ENCODE measurements around the gene HS3ST5.

- no peak for TF ChIP-seq CTCF (IDR thresholded peaks at IDR 0.05)
- no peak for TF ChIP-seq POLR2A (IDR thresholded peaks at IDR 0.05)
- TF ChIP-seq EP300 (IDR thresholded peaks at IDR 0.05) = no peak
- TF ChIP-seq POLR2AphosphoS5 (IDR thresholded peaks at IDR 0.05) = no peak
Measured at GRCh38 chr6:114258376-114258775, 84.4 kb downstream of the HS3ST5 start.

All from suprapubic skin (tissue), 4 donors.